ENCODE results near the gene OR2L3. TPM values are rescaled to one million over a fixed set of nuclear protein-coding genes. Genes with fewer than 3 reads are reported as not detected.
"Not testable (repeated sequence)": the region's sequence is repeated elsewhere in the genome, so short reads cannot be mapped to it uniquely, and the experiment has no call there.

The OR2L3 gene
- total and polyA plus RNA-seq, 3 donors from 2014 or later, result 0.39 TPM; not detected in 2

- no peaks in the 10 kb centered on the region for H3K4me1 ChIP-seq
- H3K4me3 ChIP-seq, result no peak overlapping the region
- intact Hi-C loops (cut with DNase I; ENCODE audit: low total_unique reads), result no loop called here
- H3K27me3 ChIP-seq, result no peaks in the 10 kb centered on the region
- DNase-seq, result no peak
- no peak overlapping the region for H3K27ac ChIP-seq
- H3K9me3 ChIP-seq, result no peaks in the 10 kb centered on the region
- no peak for TF ChIP-seq POLR2A (IDR thresholded peaks at IDR 0.05)
- TF ChIP-seq CTCF (IDR thresholded peaks at IDR 0.05), result no peak
- H3K36me3 ChIP-seq (ENCODE audit: low read depth, missing control alignments), result no peaks in the 10 kb centered on the region
These were observed 8.0 kb downstream of the OR2L3 start for GRCh38 chr1:248054671-248055070.

GRCh38 chr1:248055261-248055660, 8.6 kb downstream of the OR2L3 start:
- intact Hi-C loops (cut with DNase I; ENCODE audit: low total_unique reads), result no loop called here

GRCh38 chr1:248065071-248065470, 18.4 kb downstream of the OR2L3 start:
- Histone ChIP-seq H3K27ac (no peak overlapping the region), H3K27me3 (no peaks in the 10 kb centered on the region), H3K4me1 (no peaks in the 10 kb centered on the region), H3K36me3 (ENCODE audit: low read depth, missing control alignments) (no peaks in the 10 kb centered on the region), H3K4me3 (no peak overlapping the region), H3K9me3 (no peaks in the 10 kb centered on the region)
- 67 to 79% methylated on average over 2 of the region's 2 CpGs for WGBS, 2 donors
- no peak for TF ChIP-seq CTCF (IDR thresholded peaks at IDR 0.05)
- no peak for TF ChIP-seq POLR2A (IDR thresholded peaks at IDR 0.05)
- intact Hi-C loops (cut with DNase I; ENCODE audit: low total_unique reads), result no loop called here
- no peak for DNase-seq

More at GRCh38 chr1:248055261-248055660, 8.6 kb downstream of the OR2L3 start:
- no peak for DNase-seq
- no peaks in the 10 kb centered on the region for H3K9me3 ChIP-seq
- H3K36me3 ChIP-seq (ENCODE audit: low read depth, missing control alignments), result no peaks in the 10 kb centered on the region
- 76 to 82% methylated on average over 2 of the region's 2 CpGs for WGBS, 2 donors
- H3K4me1 ChIP-seq, result no peaks in the 10 kb centered on the region
- H3K27ac ChIP-seq, result no peak overlapping the region
- H3K4me3 ChIP-seq, result no peak overlapping the region
- TF ChIP-seq POLR2A (IDR thresholded peaks at IDR 0.05) (no peak), CTCF (IDR thresholded peaks at IDR 0.05) (no peak)
- H3K27me3 ChIP-seq, result no peaks in the 10 kb centered on the region

- Histone ChIP-seq H3K9me3 (no peaks in the 10 kb centered on the region), H3K27me3 (no peaks in the 10 kb centered on the region), H3K36me3 (ENCODE audit: low read depth, missing control alignments) (no peaks in the 10 kb centered on the region), H3K27ac (no peak overlapping the region), H3K4me1 (no peaks in the 10 kb centered on the region), H3K4me3 (no peak overlapping the region)
- intact Hi-C loops (cut with DNase I; ENCODE audit: low total_unique reads), result no loop called here
- no peak for DNase-seq
- TF ChIP-seq POLR2A (IDR thresholded peaks at IDR 0.05) (no peak), CTCF (IDR thresholded peaks at IDR 0.05) (no peak)
- 84 to 100% methylated on average over 3 of the region's 3 CpGs for WGBS, 2 donors
These were observed 19.0 kb downstream of the OR2L3 start for GRCh38 chr1:248065604-248066003.

GRCh38 chr1:248083864-248084263, 37.2 kb downstream of the OR2L3 start:
- H3K4me1 ChIP-seq; H3K9me3 ChIP-seq; H3K27ac ChIP-seq; intact Hi-C loops (cut with DNase I; ENCODE audit: low total_unique reads); H3K36me3 ChIP-seq (ENCODE audit: low read depth, missing control alignments); H3K27me3 ChIP-seq; DNase-seq: not testable (repeated sequence)
- 43 to 50% methylated on average over 3 to 12 of the region's 17 CpGs for WGBS, 2 donors
- peak overlapping the region in 1 of 2 donors; percentile 17 for H3K4me3 ChIP-seq
